Colon (tissue), 2 donors: ENCODE measurements around the gene FBXL17.

Source experiments
- FAIRE-seq: peaks from 2 replicates; lab custom pipeline; 2012; peaks lifted over from hg19 to GRCh38; lab: Jason Lieb, UNC
- donor health status: control.
- donor health status: control.

FBXL17 gene

GRCh38 chr5:108149369-108149768 is 232.5 kb downstream of the FBXL17 start:
- no peak for FAIRE-seq

GRCh38 chr5:108148715-108149139 is 233.2 kb downstream of the FBXL17 start:
- no peak for FAIRE-seq

- no peak for FAIRE-seq
These were observed 235.7 kb downstream of the FBXL17 start for GRCh38 chr5:108146222-108146621.

DNA sequence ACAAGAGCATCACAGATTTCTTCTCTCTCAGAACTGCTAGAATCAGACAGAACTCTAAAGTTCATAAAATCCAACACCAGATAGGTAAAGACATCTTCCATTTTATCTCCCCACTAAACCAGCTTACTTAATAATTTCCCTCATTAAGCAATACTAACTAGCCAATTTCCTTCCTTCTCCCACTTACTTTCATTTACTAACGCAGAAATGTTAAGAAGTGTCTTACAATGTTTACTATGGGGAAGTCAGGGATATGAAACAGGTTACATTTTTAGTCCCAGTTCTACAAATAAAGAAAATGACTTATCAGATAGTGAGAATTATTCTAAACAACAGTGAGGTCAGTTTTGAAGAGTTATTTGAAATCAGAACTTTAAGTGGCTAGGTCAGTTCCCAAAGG is 236.5 kb downstream of the FBXL17 start:
- no peak for FAIRE-seq

DNA sequence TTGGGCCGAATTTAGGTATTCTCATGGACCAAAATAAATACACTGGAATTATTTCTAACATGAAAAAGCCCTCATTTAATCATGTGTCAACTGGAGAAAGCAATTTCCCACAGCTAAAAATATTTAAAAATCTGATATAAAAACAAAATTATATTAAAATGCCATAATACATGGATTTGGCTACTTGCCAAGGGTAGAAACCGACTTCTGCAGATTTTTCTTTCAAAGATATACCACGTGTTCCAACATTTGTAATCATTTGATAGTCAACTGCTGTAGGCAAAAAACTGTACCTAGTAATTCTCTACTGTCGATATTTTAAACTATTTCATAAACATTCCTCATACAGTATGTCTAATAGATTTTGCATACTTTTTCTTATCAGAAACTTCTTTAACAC is 237.6 kb downstream of the FBXL17 start:
- FAIRE-seq, result no peak

DNA sequence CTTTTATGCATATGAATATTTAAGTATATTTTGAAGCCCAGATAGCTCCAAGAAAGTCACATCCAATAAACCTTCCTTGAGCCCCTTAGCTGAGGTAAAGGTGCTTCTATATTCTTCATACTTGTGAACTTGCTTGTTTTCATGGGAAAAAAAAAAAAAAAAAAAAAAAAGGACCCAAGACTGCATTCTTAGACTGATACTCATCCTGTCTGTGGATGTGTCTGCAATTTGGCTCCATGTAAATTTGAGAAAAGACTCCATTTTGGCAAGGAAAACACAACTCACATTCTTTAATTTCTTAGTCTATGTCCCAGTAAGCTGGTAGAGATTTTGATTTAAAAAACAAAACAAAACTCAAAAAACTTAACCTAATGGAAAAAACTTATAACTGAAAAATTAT is 238.3 kb downstream of the FBXL17 start:
- no peak for FAIRE-seq

DNA sequence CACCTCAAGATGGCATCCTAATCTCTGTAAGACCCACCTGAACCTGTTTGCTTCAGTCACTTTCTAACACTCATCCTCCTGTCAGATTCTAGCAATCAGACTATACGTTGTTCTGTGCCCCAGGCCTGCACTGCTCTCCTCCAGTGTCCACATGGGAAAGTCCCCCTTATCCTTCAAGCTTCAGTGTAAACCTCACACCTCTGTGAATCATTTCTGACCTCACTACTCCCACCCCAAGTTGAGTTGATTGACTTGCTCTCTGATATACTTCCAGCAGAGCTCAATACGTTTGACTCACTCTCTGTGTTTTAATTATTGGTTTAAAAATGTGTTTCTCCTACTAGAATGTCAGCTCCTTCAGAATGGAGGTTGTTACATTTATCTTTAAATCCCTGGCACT is 240.2 kb downstream of the FBXL17 start:
- FAIRE-seq, result no peak

GRCh38 chr5:108136493-108136892 is 245.4 kb downstream of the FBXL17 start:
- no peak for FAIRE-seq

DNA sequence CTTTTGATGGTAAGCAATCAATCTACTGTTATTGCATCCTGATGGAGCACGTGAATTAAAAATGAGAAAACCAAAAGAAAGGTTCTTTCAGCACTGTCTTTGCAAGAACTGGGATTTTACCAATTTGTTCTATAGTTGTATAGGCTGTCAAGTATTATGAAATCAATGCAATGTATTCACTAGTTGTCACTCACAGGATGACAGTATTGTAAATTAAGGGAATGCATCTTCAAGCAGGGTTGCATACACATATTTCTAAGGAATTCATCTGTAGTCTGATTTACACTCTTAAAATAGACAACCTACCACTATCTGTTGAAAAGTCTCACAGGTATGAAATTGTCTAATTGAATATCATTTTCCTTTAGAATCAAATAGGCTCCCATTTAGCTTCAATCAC is 252.8 kb downstream of the FBXL17 start:
- no peak for FAIRE-seq

DNA sequence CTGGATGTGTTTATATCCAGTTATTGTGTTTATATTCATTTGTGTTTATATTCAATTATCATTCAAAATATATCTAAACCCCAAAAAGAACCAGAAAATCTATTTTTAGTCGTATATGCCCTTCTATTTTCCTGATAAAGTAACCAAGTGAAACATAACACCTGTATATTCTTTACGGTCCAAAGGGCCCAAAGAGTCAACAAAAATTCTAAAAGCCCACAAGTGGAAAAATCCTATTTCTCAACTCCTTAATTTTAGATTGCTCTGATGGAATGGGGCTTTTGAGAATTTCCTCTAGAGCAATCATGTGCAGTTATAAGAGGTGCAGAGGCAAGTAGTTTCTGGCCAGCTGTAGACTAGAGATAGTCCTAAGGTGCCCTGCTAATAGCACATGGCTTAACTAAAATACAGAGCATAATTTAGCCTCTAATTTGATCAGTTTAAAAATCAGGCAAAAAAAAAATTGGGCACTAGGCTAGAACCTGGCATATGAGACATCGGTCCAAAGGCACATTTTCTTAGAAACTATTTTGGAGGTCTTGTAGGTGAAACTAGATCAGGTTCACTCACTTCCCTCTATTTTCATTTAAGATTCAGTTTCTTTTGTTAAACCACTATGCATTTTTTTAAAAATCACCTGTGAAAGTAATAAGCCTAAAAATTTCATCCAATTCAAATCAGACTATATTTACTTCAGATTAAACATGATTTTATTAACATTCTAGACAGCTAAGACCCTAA is 256.0 kb downstream of the FBXL17 start:
- FAIRE-seq, result no peak

- FAIRE-seq, result no peak
These were observed 257.3 kb downstream of the FBXL17 start for GRCh38 chr5:108124596-108124995.

DNA sequence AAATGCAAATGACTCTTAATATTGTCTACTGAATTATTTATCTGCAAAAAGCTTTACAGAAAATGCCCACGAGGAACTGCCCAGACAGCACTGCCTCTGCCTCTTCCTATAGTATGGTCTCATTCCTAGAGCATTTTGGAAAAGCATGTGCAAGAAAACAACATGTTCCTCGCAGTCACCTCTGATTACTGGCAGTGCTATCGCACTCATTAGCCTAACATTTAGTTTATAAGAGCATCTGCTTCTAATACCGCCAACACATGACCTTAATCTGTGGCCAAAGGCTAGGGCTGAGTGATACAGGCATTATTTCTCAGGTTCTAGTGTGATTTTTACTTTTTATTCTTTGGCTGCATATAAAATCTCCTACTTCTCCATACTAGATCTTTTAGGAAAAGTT is 259.2 kb downstream of the FBXL17 start:
- no peak for FAIRE-seq

- FAIRE-seq, result no peak
These were observed 262.9 kb downstream of the FBXL17 start for GRCh38 chr5:108118813-108119514.

- no peak for FAIRE-seq
These were observed 266.2 kb downstream of the FBXL17 start for GRCh38 chr5:108115673-108116072.

DNA sequence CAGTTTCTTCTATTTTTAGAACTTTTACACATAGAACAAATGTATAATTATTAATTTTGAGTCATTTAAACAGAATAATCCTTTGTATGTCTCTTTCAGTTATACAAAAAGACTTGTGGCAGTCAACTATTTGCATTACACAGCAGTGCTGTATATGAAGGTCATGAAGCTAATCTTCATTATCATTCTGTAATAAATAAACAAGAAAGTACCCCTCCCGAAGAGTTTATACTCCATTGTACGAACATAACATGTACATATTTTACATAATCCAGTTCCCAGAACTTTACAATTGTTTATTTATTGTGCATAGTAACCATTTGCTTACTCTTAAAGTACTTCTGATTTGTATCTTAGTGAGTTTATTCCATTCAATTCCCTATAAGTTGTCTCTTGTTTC is 267.9 kb downstream of the FBXL17 start:
- FAIRE-seq, result no peak

GRCh38 chr5:108111736-108112135 is 270.2 kb downstream of the FBXL17 start:
- FAIRE-seq, result no peak

- FAIRE-seq, result no peak
These were observed 272.8 kb downstream of the FBXL17 start for GRCh38 chr5:108109059-108109458.

GRCh38 chr5:108104448-108104847 is 277.4 kb downstream of the FBXL17 start:
- no peak for FAIRE-seq

- no peak for FAIRE-seq
These were observed 279.4 kb downstream of the FBXL17 start for GRCh38 chr5:108102463-108102862.

DNA sequence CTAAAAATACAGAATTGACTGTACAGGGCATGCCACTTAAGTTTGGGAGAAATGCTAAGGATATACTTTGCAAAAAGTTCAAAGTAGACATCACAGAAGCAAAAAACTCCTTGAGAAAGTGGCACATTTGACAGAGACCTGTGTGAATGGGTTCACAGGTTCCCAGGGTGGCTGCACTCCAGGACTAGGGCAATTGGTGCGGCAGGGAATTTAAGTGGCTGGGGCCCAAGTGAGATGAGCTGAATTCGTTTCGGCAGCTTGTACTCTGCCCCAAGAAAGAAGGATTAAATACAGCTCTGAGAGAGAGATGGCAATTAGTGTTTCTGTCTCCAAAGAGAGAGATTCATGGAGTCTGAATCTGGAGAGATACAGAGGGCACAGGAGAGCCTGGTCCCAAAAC is 280.1 kb downstream of the FBXL17 start:
- FAIRE-seq, result no peak

DNA sequence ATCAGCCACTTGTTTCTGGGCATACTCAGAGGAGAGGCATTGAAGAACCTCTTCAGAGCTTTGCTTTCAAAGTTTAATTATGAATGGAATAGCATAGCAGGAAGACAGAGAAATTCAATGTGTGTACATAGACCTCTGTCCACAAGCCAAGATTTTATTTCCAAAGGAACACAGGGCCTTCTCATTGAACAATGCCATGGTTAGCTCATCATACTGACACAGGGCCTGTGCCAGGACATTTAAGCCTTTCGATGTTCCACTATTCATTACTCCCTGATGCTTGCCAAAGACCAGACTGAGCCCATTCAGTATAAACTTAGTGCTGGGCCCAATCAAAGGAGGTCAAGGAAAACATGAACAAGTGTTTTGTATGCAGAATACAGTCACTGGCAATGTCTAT is 280.8 kb downstream of the FBXL17 start:
- no peak for FAIRE-seq

DNA sequence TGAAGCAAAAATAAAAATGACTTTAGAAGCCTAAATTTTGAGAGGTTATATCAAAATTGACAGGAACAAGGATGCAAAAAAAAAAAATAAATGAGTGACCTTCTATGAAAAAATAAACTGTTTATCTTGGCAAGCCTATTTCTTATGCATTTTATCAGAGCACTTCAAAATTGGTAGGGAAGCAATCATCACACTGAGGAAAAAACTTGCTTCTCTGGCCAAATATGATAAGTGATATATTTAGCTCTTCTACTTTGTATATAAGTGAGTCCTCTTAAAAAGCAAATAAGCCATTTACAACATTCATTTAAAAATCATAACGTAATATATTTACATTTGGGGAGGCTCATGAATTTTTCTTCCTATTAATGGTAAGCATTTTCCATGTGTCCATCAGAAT is 287.1 kb downstream of the FBXL17 start:
- FAIRE-seq, result no peak

GRCh38 chr5:108093186-108093585 is 288.7 kb downstream of the FBXL17 start:
- FAIRE-seq, result no peak

- no peak for FAIRE-seq
These were observed 291.0 kb downstream of the FBXL17 start for GRCh38 chr5:108090946-108091345.
